ENCODE data around the gene PTPRO.

The PTPRO gene

DNA sequence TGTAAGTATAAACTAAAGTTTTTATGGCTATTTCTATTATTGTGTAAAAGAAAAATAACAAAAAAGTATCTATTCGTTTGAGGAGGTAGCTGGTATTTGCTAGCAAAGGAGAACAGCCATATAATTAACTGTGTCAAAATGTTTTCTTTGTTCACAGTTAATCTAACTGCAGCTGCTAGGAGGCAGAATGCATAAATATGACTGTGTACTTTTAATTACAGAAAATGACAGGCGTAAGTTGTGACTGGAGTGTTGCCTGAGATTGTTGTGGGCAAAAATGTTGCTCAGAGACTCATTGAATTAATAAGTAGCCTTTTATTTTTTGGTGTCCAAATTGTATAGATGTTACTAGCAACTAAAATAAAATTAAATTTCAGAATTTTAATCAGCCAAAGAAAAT lies 33.5 kb downstream of the PTPRO start:
- DNase-seq = no peak

DNA sequence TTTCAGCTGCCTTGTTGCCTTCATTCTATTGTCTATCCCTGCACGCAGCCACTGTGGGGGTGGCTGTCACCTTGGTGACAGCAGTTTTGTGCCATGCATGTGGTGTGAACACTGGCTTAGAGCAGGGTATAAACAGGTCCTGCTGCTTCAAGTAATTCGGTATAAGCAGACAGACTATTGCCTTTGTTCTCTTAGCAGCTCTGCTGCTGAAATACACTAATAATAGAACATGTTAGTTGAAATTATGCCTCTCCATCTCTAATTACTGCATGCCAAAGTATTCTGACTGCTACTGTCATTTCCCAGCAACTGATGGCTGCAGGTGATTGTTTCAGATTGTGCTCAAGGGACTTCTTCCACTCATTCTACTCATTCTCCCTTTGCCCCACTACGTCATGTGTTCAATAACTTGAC lies 34.6 kb downstream of the PTPRO start:
- DNase-seq = peak; percentile 71

DNA sequence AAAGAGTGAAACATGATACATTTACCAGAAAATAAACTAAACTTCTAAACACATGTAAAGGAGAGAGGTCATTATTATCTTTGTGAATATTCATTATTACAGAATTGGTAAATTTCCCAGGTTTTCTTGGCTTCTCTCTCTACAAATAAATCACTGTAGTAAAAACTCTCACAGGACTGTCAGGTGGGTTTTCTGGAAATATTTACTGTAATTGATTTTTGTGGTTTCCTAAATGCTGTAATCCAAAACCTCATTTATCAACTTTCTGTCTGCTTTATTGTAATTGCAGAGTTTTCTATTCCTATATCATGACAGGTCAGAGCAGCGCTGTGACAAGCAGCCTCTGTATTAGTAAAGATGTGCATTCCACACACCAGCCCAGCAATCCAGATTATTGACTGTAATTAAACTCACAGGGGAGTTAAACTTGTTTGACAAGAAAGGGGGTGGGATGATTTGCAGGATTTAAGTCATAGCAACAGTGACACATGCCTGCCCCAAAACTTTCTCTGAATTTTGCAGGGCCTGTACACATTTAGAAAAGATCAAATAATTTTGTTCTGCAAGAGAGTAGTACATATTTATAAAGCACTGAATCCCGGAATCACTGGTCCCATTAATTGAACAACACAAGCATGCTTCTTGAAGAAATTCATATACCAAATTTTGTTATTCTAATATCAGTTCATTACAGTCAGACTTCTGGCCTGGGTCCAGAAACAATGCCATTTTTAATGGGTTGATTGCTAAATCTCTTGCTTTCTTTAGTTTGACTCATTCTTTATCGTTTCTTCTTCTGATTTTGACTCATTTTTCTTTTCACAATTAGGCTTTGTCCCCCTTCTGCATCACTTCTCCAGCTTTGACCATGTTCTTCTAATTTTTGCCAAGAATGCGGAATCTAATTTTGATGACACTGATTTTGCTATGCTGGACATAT lies 42.2 kb downstream of the PTPRO start:
- peak; percentile 67 for DNase-seq

DNA sequence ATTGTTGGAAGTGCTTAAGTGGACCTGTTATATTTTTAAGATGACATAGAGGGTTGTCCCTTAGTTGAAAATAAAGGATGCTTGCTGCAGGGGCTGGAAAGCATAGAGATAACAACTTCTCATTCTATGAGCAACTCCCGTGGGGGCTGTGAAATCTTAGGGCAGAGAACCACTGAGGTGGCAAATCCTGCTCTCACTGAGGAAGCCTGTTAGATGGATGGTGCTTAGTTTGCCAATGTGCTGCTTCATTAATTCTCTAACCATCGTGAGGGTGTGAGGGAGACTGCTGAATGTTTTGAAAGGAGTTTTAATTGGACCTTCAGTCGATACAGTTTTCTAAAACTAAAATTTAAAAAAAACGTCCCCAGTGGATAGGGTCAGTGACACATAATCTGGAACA lies 46.5 kb downstream of the PTPRO start:
- no peak for DNase-seq

DNA sequence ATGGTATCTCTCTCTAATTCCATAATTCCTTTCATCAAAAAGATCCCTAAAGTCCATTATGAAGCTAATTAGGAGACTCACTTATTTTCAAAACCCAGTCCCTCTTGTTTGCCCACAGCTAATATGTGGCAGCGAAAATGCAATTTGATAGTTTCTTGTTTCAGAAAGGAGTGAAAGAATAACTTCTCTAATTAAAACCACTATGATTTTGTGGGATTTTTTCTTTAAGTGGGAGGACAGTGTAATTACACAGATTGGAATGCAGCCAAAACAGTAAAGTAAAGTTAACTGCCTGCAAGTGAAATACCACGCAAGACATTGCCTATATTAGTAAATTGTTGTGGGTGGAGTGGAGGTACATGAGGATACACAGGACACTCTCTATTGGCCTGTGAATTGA lies 50.0 kb downstream of the PTPRO start:
- no peak for DNase-seq

DNA sequence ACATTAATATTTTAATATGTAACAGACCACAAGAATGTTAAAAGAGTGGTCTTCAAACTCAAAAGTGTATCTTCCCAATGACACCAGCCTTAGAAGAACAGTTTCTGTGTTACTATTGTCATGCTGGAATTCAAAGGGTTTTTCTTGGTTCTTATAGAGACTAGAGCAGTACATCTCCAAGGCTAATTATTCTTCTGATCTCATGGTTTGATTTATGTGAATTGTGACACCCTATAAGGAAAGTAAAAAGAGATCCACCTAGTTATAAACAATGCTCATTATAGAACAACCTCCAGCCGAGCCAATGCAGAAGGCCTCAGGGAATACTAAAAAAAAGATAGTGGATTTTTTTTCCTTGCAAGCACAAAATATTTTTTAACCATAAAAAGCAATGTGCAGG lies 65.5 kb downstream of the PTPRO start:
- no peak for DNase-seq

DNA sequence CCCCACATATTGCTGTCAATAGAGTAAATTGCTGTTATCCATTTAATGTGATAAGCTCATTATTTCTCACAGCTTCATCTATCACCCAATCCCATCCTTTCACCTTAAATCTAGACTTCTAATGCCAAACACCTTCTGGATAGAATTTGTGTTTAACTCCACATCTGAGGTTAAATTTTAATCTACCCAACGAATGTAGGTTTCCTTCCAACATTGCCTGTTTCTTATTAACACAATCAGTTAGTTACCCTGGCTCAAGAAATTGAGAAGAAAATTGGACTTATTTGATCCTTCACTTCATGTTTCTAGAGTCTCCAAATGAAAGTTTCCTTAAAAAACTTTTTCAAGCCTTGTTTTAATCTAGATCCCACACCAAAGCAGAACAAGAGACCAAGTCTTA lies 67.3 kb downstream of the PTPRO start:
- DNase-seq = no peak

DNA sequence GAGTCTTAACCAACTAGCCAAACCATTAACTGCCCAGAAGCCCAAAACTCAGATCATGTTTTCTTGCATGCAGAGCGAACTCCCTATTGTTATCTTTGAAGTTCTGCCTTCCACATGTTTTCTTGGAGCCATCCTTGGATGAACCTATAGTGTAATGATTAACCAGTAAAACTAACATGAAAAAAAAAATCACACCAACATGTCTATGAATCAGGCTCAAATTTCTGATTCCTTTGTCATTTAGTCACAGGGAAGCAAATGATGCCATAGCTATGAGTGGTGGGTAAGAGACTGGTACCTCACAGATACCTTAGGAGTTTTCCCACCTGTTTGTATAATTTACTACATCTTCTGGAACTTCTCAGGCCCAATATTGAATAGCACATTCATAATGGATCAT lies 70.7 kb downstream of the PTPRO start:
- no peak for DNase-seq

DNA sequence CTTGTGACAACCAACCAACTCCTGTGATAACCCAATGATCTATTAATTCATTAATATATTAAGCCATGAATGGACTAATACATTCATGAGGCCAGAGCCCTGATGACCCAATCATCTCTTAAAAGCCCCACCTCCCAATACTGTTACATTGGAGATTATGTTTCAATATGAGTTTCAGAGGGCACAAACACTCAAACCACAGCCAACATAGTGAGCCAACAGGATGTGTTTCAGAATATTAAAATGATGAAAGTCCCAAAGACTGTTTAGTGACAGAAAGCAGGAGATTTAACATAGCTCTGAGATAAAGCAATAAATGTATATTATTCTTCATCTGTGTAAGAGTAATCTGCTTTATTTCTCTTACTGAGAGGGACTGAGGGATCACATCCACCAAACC lies 71.7 kb downstream of the PTPRO start:
- DNase-seq = no peak

DNA sequence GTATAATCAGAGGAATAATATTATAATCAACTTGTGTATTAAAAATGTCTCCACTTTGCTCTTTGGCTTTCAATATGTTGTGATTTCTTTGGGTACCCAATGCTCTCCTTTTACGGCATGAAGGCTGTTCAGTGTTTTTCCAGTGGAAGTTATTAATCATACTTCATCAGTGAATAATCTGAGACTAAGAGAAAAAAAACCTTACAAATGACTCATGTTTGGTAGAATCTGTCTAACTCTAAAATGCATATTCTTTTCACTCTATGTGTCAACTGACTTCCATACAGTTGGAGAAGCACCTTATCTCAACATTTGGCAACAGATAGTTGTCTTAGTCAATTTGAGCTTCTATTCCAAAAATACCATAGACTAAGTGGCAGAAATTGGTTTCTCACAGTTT lies 82.2 kb downstream of the PTPRO start:
- DNase-seq = no peak

DNA sequence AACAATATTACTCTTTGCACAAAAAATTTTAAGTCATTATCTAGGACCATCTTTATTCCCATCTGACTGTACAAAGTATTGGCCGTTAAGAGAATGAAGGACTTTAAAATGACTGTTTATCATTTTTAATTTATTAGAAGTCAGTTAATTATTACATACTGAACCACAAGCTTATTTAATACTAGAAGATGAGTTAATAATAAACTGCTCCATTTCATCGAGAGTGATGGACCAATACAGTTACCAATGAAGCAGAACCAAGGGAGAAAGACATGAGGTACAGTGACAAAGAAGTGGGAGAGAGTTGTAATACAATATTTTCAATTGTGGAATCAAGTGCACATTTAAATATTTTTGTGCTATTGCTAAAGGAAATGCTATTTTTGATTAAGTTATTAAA lies 83.3 kb downstream of the PTPRO start:
- DNase-seq = no peak

DNA sequence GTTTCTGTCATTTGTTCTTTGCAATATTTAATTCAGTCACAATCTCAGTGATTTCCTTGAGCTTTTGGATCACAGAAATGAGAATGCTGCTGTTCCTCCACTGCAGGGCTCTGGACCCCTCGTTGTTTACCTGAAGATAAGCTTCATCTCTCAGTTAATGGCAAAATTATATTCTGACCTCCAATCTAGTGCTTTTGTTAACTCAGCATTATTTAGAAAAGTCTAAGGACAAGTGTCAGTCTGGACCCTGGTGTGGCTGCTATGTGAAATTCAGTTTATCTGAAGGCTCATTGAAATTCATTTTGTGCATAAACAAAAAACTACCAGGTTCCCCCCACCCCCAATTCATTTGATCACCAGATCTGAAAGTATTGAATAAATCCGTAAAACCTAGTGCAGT lies 84.7 kb downstream of the PTPRO start:
- no peak for DNase-seq

DNA sequence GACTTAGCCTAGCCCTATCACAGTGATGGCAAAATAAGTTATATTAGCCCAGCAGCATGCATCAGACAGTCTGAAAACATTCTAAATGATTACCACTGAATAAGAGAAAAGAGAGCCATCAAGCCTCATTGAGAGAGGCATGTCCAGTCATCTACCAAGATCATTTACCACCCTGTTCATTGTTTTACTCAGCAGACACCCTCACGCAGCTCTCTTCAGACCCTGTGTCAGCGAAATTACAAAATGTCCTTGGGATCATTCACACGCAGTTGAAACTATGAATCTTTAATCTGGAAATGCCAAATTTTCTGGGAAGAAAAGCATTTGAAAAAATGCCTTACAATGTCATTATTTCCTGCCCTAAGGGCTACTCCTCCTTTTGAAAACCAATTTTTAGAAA lies 89.5 kb downstream of the PTPRO start:
- DNase-seq = no peak

DNA sequence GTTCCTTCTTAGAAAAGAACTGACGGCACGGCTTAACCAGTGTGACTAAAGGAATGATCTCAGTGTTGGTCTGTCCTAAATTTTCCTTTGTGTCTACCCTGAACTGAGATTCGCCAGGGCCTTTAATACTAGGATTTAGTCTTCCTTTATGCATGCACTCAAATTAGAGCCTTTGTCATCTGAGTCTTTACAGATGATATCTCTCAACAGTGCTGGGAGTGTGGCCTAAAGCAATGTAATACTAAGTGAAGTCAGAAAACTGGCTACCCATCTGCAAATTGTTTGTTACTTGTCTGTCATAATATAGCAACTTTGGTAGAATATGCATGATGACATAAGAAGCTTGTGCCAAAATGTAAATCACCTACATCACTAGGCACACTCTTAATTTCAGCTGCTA lies 95.4 kb downstream of the PTPRO start:
- DNase-seq = peak; percentile 41

DNA sequence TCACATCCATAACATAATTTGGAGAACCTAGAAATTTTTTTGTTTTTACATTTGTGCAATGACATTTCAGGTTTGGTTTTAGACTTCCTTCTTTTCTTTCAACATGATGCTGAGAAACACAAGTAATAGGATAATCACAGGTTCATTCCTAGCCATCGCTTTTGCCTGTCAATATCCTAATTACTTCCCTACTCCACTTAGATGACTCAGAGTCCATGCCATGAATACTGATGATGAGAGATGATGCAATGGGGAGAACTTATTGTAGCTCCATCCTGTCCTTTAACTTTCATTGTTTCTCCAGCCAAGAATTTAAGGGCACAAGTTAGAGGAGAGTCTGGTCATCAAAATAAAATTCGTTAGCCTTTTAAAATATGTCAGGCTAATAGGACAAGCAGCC lies 101.3 kb downstream of the PTPRO start:
- no peak for DNase-seq

DNA sequence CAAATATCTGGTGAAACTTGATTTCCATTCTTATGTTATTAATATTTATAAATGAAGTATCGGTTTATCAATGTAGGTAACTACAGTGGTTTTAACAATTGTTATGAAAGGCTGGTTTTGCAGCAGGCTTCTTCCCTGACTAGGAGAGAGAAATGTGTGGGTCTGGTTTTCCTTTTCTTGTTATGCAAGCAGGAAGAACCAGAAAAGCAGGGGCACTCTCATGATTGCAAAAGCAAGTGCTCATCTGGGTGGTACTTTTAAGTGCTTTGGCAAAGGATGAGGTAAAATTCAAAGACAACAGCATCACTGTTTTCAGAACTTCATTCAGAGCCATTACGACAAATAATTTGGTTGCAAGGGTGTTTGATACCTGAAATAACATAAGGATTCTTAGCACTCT lies 105.6 kb downstream of the PTPRO start:
- DNase-seq = no peak

DNA sequence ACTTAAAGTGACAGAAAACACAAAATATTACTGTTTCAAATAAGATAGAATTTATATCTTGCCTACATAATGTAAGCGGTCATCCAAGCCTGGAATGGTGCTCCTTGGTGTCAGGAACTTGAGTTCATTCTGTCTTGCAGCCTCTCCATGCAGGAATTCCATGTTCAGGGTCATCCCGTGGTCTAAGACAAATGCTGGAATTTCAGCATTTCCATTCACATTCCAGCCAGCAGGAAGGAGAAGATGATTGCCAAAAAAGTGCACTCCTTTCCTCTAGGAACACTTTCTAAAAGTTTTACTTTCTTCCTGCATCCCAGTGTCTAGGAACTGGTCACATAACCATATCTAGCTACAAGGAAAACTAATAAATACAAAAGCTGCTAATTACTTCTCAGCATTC lies 106.3 kb downstream of the PTPRO start:
- no peak for DNase-seq

DNA sequence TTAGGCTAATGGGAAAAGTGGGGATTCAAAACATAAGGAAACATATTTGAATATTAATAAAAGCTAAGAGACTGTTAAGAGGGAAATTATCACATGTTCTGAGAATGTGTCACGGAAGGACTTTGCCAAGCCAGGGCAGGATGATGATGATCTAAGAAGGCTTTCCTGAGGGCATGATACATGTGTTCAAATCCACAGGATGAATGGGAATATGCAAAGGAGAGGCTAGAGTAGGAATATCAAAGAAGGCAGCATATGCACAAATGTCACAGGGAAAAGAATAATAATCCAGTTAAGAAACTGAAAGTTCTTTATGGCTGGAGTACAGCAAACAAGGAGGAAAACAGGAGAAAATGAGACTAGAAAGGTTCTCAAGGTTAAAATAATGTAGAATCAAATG lies 107.0 kb downstream of the PTPRO start:
- no peak for DNase-seq

DNA sequence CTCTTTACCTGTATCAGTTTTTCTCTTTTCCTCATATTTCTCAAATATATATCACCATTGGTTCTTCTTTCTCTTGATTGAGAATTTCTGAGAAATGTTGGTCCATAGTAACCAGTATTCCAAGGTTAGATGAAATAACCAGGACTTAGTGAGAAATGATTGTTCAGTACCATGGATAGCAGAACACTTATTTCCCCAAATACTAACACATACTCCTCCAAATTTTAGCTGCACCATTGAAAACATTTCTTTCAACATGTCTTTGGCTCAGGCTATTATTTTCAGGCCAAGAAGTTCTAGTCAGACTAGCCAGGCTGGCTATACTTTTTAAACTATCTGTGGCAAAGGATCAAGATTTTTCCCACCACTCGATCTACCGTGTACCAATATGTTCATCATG lies 113.3 kb downstream of the PTPRO start:
- DNase-seq = no peak

DNA sequence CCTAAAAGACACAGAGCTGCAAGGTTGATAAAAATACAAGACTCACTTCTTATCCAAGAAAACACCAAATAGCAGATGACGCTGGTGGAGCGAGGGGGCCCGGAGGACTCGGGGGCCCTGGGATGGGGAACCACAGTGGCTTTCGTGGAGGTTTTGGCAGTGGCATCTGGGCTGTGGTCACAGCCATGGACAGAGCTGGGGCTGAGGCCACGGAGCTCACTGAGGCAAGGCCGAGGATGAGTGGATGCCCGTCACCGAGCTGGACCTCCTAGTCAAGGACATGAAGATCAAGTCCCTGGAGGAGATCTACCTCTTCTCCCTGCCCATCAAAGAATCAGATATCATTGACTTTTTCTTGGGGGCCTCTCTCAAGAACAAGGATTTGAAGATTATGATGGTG lies 117.2 kb downstream of the PTPRO start:
- no peak for DNase-seq

DNA sequence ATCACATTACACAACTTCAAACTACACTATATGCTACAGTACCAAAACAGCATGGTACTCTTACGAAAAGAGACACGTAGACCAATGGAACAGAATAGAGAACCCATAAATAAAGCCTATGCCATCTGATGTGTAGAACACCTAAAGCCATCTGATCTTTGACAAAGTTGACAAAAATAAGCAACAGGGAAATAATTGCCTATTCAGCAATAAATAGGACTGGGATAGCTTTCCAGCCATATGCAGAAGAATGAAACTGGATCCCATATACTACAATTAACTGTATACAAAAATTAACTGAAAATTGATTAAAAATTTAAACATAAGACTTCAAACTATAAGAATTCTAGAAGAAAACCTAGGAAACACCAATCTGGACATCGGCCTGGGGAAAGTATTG lies 120.7 kb downstream of the PTPRO start:
- no peak for DNase-seq

DNA sequence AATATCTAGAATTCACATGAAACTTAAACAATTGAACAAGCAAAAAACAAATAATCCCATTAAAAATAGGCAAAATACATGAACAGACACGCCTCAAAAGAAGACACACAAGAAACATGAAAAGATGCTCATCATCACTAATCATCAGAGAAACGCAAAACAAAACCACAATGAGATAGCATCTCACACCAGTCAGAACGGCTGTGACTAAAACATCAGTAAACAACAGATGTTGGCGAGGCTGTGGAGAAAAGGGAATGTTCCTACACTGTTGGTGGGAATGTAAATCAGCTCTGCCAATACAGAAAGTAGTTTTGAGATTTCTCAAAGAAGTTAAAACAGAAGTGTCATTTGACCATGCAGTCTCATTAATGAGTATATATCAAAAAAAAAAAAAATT lies 121.3 kb downstream of the PTPRO start:
- no peak for DNase-seq

DNA sequence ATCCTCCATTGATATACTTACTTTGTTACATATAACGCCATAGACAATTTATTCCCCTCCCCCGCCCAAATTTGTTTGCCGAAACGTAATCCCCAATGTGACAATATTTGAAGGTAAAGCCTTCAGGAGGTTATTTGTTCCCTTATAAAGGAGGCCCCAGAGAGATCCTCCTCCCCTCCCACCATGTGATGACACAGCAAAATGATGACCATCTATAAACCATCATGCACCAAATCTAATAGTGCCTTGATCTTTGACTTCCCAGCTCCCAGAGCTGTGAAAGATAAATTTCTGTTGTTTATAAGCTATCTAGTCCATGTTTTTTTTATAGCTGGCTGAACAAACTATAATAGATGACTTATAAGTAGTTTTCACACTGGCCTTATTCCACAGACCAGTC lies 122.2 kb downstream of the PTPRO start:
- no peak for DNase-seq

DNA sequence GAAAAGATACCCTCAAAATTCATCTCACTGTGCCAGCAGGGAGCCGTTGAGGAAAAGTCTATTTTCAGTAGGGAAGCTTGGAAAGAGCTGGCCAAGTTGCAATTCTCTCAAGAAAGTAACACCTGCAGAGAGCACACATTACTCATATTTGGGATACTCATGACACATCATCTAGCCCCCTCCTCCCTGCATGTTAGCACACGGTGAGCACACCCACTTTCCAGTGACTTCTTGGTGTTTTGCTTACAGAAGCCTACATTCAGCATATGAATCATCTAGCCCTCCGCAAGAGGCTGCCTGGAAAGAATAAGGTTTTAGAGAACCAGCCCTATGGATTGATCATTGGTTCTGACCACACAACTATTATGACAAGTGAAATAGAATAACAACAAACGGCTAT lies 124.5 kb downstream of the PTPRO start:
- no peak for DNase-seq

DNA sequence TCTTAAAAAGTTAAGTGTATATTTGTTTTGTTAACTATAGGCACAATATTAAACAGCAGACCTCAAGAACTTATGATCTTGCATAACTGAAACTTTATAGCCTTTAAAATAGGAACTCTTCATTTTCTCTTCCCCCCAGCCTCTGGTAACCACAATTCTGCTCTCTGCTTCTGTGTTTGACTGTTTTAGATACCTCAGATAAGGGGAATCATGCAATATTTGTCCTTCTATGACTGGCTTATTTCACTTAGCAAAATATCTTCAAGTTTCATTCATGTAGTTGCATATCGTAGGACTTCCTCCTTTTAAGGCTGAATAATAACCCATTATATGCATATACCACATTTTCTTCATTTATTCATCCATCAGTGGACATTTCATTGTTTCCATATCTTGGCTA lies 131.3 kb downstream of the PTPRO start:
- no peak for DNase-seq
